ENCODE data around the gene COL6A2.

DNA sequence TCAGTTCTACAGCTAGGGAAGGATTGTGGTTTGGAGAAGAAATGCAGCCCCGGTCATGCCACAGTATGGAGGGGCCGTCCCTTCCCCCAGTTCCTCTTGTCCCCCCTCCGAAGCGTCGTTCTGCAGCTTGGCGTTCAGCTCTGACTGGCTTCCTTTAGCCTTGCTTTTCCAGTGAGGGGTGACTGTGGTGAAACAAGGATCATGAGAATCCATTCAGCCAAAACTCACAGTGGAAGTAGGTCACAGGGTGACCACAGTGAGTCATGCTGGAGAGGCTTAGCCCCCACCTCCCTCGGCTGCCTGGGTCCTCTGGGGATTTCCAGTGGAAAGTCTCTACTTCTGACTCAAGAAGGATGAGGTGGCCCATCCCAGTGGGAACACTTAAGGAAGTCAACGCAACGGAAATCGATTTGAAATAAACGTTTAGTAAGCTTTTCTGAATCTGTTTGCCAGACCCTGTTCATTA, 37.3 kb upstream of the COL6A2 start:
- TF ChIP-seq, protein P1, sequence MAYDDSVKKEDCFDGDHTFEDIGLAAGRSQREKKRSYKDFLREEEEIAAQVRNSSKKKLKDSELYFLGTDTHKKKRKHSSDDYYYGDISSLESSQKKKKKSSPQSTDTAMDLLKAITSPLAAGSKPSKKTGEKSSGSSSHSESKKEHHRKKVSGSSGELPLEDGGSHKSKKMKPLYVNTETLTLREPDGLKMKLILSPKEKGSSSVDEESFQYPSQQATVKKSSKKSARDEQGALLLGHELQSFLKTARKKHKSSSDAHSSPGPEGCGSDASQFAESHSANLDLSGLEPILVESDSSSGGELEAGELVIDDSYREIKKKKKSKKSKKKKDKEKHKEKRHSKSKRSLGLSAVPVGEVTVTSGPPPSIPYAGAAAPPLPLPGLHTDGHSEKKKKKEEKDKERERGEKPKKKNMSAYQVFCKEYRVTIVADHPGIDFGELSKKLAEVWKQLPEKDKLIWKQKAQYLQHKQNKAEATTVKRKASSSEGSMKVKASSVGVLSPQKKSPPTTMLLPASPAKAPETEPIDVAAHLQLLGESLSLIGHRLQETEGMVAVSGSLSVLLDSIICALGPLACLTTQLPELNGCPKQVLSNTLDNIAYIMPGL (CRISPR knock-in tag; IDR thresholded peaks at IDR 0.05; ENCODE audit: borderline replicate concordance in 1 of 2, low read depth in 1 of 2): no peak
- no peak for TF ChIP-seq USF2 (IDR thresholded peaks at IDR 0.05; ENCODE audit: low read depth, low read length)
- no peak for TF ChIP-seq USF2 (CRISPR knock-in tag; IDR thresholded peaks at IDR 0.05; ENCODE audit: borderline replicate concordance)
